K562 (cell line): ENCODE data around the gene EWSR1. TPM values are rescaled to one million over a fixed set of nuclear protein-coding genes. Genes with fewer than 3 reads are reported as not detected.

ENCODE experiments used
- ATAC-seq: fragments of 200-7000 bp; cut with Tn5 transposase; 3 replicates; pipeline ENCODE4 v1.9.1; 2020; ENCODE audit warnings: moderate library complexity
- BruUV-seq: library from RNA; stranded (reverse); fragments of 400-500 nt; replicated peaks from 2 replicates; lab custom pipeline; 2021; lab: Mats Ljungman, UMichigan
- CTCF ChIA-PET: fragments of 300-600 bp; formaldehyde crosslinking; extraction: SDS; loops from one replicate; lab custom pipeline; 2021; ENCODE audit warnings: low intra/inter-chr PET ratio; lab: Yijun Ruan, JAX
- POLR2A ChIA-PET: fragments of 300-600, 350-650 bp; sonication (Branson Sonifier 250); formaldehyde crosslinking; extraction: SDS; loops from one replicate; lab custom pipeline; 2021; ENCODE audit warnings: antibody characterized with exemption, inconsistent platforms; lab: Yijun Ruan, JAX
- DNase-seq, 4 experiments: peaks; one replicate each; pipeline versions ENCODE4 v3.0.0 to v3.0.0-alpha.2; 2011 to 2018; ENCODE audit warnings: low spot score in 3 of 4, mixed read lengths in 3 of 4; ENCODE audit errors: extremely low read depth in 1 of 4
- FAIRE-seq: peaks from 2 replicates; lab custom pipeline; 2011; peaks lifted over from hg19 to GRCh38; lab: Jason Lieb, UNC
- H2AFZ ChIP-seq: 2 replicates; pipeline ENCODE4 v1.6.0; 2011; ENCODE audit warnings: low read depth, low read length, control low read depth, inconsistent platforms
- H3K27ac ChIP-seq: fragments of 200-600 bp; 3 replicates; pipeline ENCODE4 v1.8.0; 2011; ENCODE audit warnings: low read depth, mild to moderate bottlenecking, control low read depth, inconsistent platforms, low read length, moderate library complexity, mixed read lengths; ENCODE audit errors: extremely low read depth
- H3K27me3 ChIP-seq, 2 experiments: fragments of 300-600 bp in 1 of 2; 2 replicates in 1 of 2; 3 replicates in 1 of 2; pipeline versions ENCODE4 v1.6.0 to v1.8.0; 2011; ENCODE audit warnings: inconsistent platforms in 2 of 2, low read length in 2 of 2, mild to moderate bottlenecking in 1 of 2, mixed read lengths in 1 of 2, moderate library complexity in 1 of 2; ENCODE audit not compliant: control insufficient read depth in 2 of 2, insufficient read depth in 2 of 2
- H3K36me3 ChIP-seq: fragments of 300-600 bp; 3 replicates; pipeline ENCODE4 v1.8.0; 2011; ENCODE audit warnings: mild to moderate bottlenecking, low read length, inconsistent platforms; ENCODE audit not compliant: control insufficient read depth, insufficient read depth
- H3K4me1 ChIP-seq, 2 experiments: fragments of 200-600 bp in 1 of 2; replicated peaks in 1 of 2; 2 replicates in 1 of 2; 3 replicates in 1 of 2; pipeline versions ENCODE4 v1.5.1 to v1.8.0; 2011; ENCODE audit warnings: inconsistent platforms in 2 of 2, low read length in 2 of 2, mild to moderate bottlenecking in 1 of 2, mixed read lengths in 1 of 2, moderate library complexity in 1 of 2; ENCODE audit not compliant: control insufficient read depth in 2 of 2, insufficient read depth in 2 of 2
- H3K4me2 ChIP-seq: 2 replicates; pipeline ENCODE4 v1.6.1; 2011; ENCODE audit warnings: low read length, control low read depth, inconsistent platforms, mixed read lengths; ENCODE audit not compliant: insufficient read depth
- H3K4me3 ChIP-seq: fragments of 200-600 bp; sonication (generic), shearing (Covaris generic); 2 replicates; pipeline ENCODE4 v1.5.1; 2016; ENCODE audit warnings: control low read depth, inconsistent platforms
- H3K79me2 ChIP-seq: fragments of 200-600 bp; 3 replicates; pipeline ENCODE4 v1.8.0; 2011; ENCODE audit warnings: low read length, inconsistent platforms; ENCODE audit not compliant: control insufficient read depth, insufficient read depth
- H3K9ac ChIP-seq, 2 experiments: 2 replicates each; pipeline versions ENCODE4 v1.6.0 to v1.6.1; 2011; ENCODE audit warnings: low read depth in 2 of 2, low read length in 2 of 2, control low read depth in 1 of 2, inconsistent platforms in 1 of 2, mild to moderate bottlenecking in 1 of 2, mixed read lengths in 1 of 2; ENCODE audit not compliant: insufficient read depth in 1 of 2
- H3K9me1 ChIP-seq: one replicate; pipeline ENCODE4 v1.6.0; 2011; ENCODE audit warnings: inconsistent platforms, mild to moderate bottlenecking, low read length, moderate library complexity; ENCODE audit not compliant: control insufficient read depth, insufficient read depth
- H3K9me3 ChIP-seq: replicated peaks from 2 replicates; pipeline ENCODE4 v1.5.1; 2011; ENCODE audit warnings: low read depth, low read length, inconsistent platforms; ENCODE audit not compliant: control insufficient read depth, insufficient read depth
- H4K20me1 ChIP-seq: replicated peaks from 2 replicates; pipeline ENCODE4 v1.6.1; 2011; ENCODE audit warnings: low read length, inconsistent platforms, mixed read lengths; ENCODE audit not compliant: control insufficient read depth, insufficient read depth
- ARNT ChIP-seq, 2 experiments: fragments of 450-650 bp; IDR thresholded peaks; 2 replicates each; pipeline ENCODE4 v1.6.1; 2016; ENCODE audit warnings: mild to moderate bottlenecking in 1 of 2
- BACH1 ChIP-seq: fragments of 200-800 bp; sonication (Bioruptor generic); IDR thresholded peaks from 2 replicates; pipeline ENCODE4 v1.6.1; 2016; ENCODE audit warnings: missing genetic modification characterization, missing compliant biosample characterization
- CUX1 ChIP-seq: fragments of 200-800 bp; sonication (Bioruptor generic); IDR thresholded peaks from 2 replicates; pipeline ENCODE4 v1.6.1; 2016; ENCODE audit warnings: missing genetic modification characterization, missing compliant biosample characterization
- KAT7 ChIP-seq: sonication (generic); formaldehyde crosslinking; IDR thresholded peaks from 2 replicates; pipeline ENCODE4 v1.8.0; 2022; ENCODE audit warnings: missing genetic modification reagents, mild to moderate bottlenecking, borderline replicate concordance
- MAZ ChIP-seq, 2 experiments: fragments of 450-650 bp in 1 of 2; sonication (generic) in 1 of 2; formaldehyde crosslinking; IDR thresholded peaks in 1 of 2; conservative IDR thresholded peaks in 1 of 2; 2 replicates each; pipeline versions ENCODE4 v1.4.0 to v1.5.0; 2020; ENCODE audit warnings: mild to moderate bottlenecking in 1 of 2, missing genetic modification reagents in 1 of 2
- NUFIP1 ChIP-seq: fragments of 450-650 bp; IDR thresholded peaks from 2 replicates; pipeline ENCODE4 v1.6.1; 2018; ENCODE audit not compliant: partially characterized antibody
- SRF ChIP-seq, 2 experiments: fragments of 250-450, 450-650 bp in 1 of 2; sonication (Bioruptor Pico) in 1 of 2; sonication (generic) in 1 of 2; formaldehyde crosslinking; IDR thresholded peaks; 2 replicates each; pipeline versions ENCODE4 v1.5.0 to v1.5.1; 2020 to 2022; ENCODE audit warnings: mild to moderate bottlenecking in 1 of 2, missing genetic modification reagents in 1 of 2
- ZBTB49 ChIP-seq: sonication (generic); formaldehyde crosslinking; IDR thresholded peaks from 2 replicates; pipeline ENCODE4 v1.8.0; 2022; ENCODE audit warnings: missing genetic modification reagents, mild to moderate bottlenecking, borderline replicate concordance
- ZBTB7A ChIP-seq: IDR thresholded peaks from 2 replicates; pipeline ENCODE4 v1.6.1; 2011; ENCODE audit warnings: low read depth, mild to moderate bottlenecking, low read length, moderate library complexity, borderline replicate concordance; ENCODE audit not compliant: control insufficient read depth
- ZNF589 ChIP-seq: fragments of 200-800 bp; sonication (Bioruptor generic); IDR thresholded peaks from 2 replicates; pipeline ENCODE4 v1.6.1; 2016; ENCODE audit warnings: low read depth, missing genetic modification characterization, missing compliant biosample characterization
- ZNF76 ChIP-seq: fragments of 250-450 bp; sonication (Bioruptor Pico); IDR thresholded peaks from 2 replicates; pipeline ENCODE4 v1.4.0; 2020; ENCODE audit warnings: mild to moderate bottlenecking, moderate library complexity, borderline replicate concordance
- WGBS: fragments of 100-300 bp; shearing (Covaris generic); methylation state at CpG from one replicate; pipeline ENCODE4 v1.1.6; 2016; ENCODE audit warnings: low coverage, mixed read lengths; ENCODE audit not compliant: insufficient coverage; ENCODE audit errors: missing lambda C conversion rate; 5-methylcytosine and 5-hydroxymethylcytosine counted together
- in situ Hi-C: fragments of 300-500 bp; cut with MboI; formaldehyde crosslinking; loops from 4 replicates; pipeline ENCODE4 v1.15.0; 2018; ENCODE audit warnings: inconsistent platforms, mixed read lengths
- intact Hi-C: fragments of 100-400 bp; cut with micrococcal nuclease; formaldehyde crosslinking; loops from 2 replicates; pipeline ENCODE4 v1.14.2; 2022
- polyA plus RNA-seq, 8 experiments: library from polyadenylated mRNA; depleted of rRNA in 4 of 8; stranded (reverse) in 5 of 8; unstranded in 3 of 8; fragments of >200 nt; fragmentation: Nextera tagmentation in 2 of 8; fragmentation: Illumina TruSeq in 1 of 8; extraction: Ambion mirVana in 2 of 8; extraction: Trizol in 1 of 8; gene quantifications; 2 replicates each; pipeline versions ENCODE4 v1.2.1 to v1.2.3, GENCODE V29; 2011 to 2014; ENCODE audit warnings: inconsistent platforms in 1 of 8, missing spikeins in 1 of 8
- total RNA-seq, 7 experiments: library from RNA; depleted of rRNA in 6 of 7; stranded (reverse); fragments of >200 nt in 6 of 7; fragmentation: Illumina TruSeq in 2 of 7; extraction: Trizol in 2 of 7; gene quantifications; 2 replicates each; pipeline versions ENCODE4 v1.2.1 to v1.2.3, GENCODE V29; 2011 to 2021; ENCODE audit warnings: low replicate concordance in 1 of 7

Gene EWSR1
- total and polyA plus RNA-seq, 9 of the 15 experiments (the other 6 are each of a cell fraction or from before 2014, with no cell fraction given): 83.3 to 450 (median 239) TPM

- H3K36me3 ChIP-seq: peaks cover 87% of the 10 kb centered on the region
- DNase-seq (no peak), FAIRE-seq (no peak), ATAC-seq (no peak)
- H3K27me3 ChIP-seq: no peaks in the 10 kb centered on the region
- in situ Hi-C loops (no loop called here), intact Hi-C loops (no loop called here)
- peaks cover 54% of the 10 kb centered on the region for H4K20me1 ChIP-seq
- peaks cover 6% of the 10 kb centered on the region for H3K9me1 ChIP-seq
- H3K9ac ChIP-seq: no peak overlapping the region
- no TSS peak for BruUV-seq
- peaks cover 5 to 25% of the 10 kb centered on the region in 2 experiments; a peak in 4 of 5 replicates for H3K4me1 ChIP-seq
- TF ChIP-seq ZBTB7A (no peak), ARNT (IDR thresholded peaks at IDR 0.05) (no peak), ZNF76 (CRISPR knock-in tag) (no peak), BACH1 (tag) (no peak), KAT7 (CRISPR knock-in tag) (no peak), NUFIP1 (no peak), MAZ (CRISPR knock-in tag; conservative IDR thresholded peaks at IDR 0.05 in 1 of 2, IDR thresholded peaks at IDR 0.05 in 1 of 2) (no peak), CUX1 (CRISPR knock-in tag) (no peak), ZBTB49 (CRISPR knock-in tag) (no peak), SRF (CRISPR knock-in tag; IDR thresholded peaks at IDR 0.05) (no peak), ZNF589 (CRISPR knock-in tag) (no peak)
- H2AFZ ChIP-seq: no peak overlapping the region
- no peaks in the 10 kb centered on the region for H3K9me3 ChIP-seq
- POLR2A ChIA-PET: interaction anchor here (0.6 kb wide), 1 partner anchor 22 kb away, joined by 3 read pairs; no protein-coding TSS in a partner anchor
- H3K79me2 ChIP-seq: peaks cover 100% of the 10 kb centered on the region
- WGBS: 100% methylated on average over 2 of the region's 2 CpGs
- H3K4me3 ChIP-seq: no peak overlapping the region
- no peak overlapping the region for H3K4me2 ChIP-seq
- CTCF ChIA-PET: no interaction called here
- no peak overlapping the region for H3K27ac ChIP-seq
Observed at GRCh38 chr22:29272624-29273023, 4.6 kb downstream of the EWSR1 start.
